ENCODE results near the gene B4GALT3. TPM values are rescaled to one million over a fixed set of nuclear protein-coding genes. Genes with fewer than 3 reads are reported as not detected.
A peak's percentile ranks its signal among the peaks of the same experiment; 100 is the strongest.

Gene B4GALT3
- total RNA-seq, 1 donor from 2014 or later, result 20.3 TPM

GRCh38 chr1:161209790-161210409 lies 32.6 kb upstream of the B4GALT3 start:
- intact Hi-C loops (cut with DNase I), result no loop called here

GRCh38 chr1:161207173-161207572 lies 29.9 kb upstream of the B4GALT3 start:
- peak; percentile 67 for ATAC-seq (ENCODE audit: poor library complexity)
- DNase-seq, result peak; percentile 59
- intact Hi-C loops (cut with DNase I), result no loop called here

More at GRCh38 chr1:161209790-161210409, 32.6 kb upstream of the B4GALT3 start:
- ATAC-seq (ENCODE audit: poor library complexity), result peak; percentile 72
- peak; percentile 82 for DNase-seq

GRCh38 chr1:161206411-161207140 lies 29.3 kb upstream of the B4GALT3 start:
- intact Hi-C loops (cut with DNase I), result no loop called here
- DNase-seq (peak; percentile 48), ATAC-seq (ENCODE audit: poor library complexity) (peak; percentile 28)

GRCh38 chr1:161201836-161202712 lies 24.8 kb upstream of the B4GALT3 start, which contains the start of gene NDUFS2:
Gene NDUFS2, plus strand, starts transcription at chr1:161202367. Its CDS starts 19 bp downstream, at chr1:161202386.
- DNase-seq (peak; percentile 98), ATAC-seq (ENCODE audit: poor library complexity) (peak; percentile 87)
- intact Hi-C loops (cut with DNase I), result no loop called here

- DNase-seq (peak; percentile 65), ATAC-seq (ENCODE audit: poor library complexity) (peak; percentile 32)
- intact Hi-C loops (cut with DNase I), result no loop called here
Observed at GRCh38 chr1:161200992-161201835, 23.9 kb upstream of the B4GALT3 start.

- ATAC-seq (ENCODE audit: poor library complexity), result no peak
- peak; percentile 41 for DNase-seq
- intact Hi-C loops (cut with DNase I), result no loop called here
Observed at GRCh38 chr1:161200421-161200991, 23.2 kb upstream of the B4GALT3 start.

GRCh38 chr1:161199506-161200139 lies 22.3 kb upstream of the B4GALT3 start:
- DNase-seq, result no peak
- intact Hi-C loops (cut with DNase I), result loop anchor here (10.0 kb wide), 1 partner anchor 185 kb away; no protein-coding TSS in a partner anchor
- ATAC-seq (ENCODE audit: poor library complexity), result no peak

- intact Hi-C loops (cut with DNase I), result loop anchor here (10.0 kb wide), 1 partner anchor 186 kb away; no protein-coding TSS in a partner anchor
- DNase-seq (peak; percentile 71), ATAC-seq (ENCODE audit: poor library complexity) (peak; percentile 10)
Observed at GRCh38 chr1:161198897-161199431, 21.7 kb upstream of the B4GALT3 start, which contains the start of gene ADAMTS4. Gene ADAMTS4, minus strand, starts transcription at chr1:161199054. Its CDS starts 427 bp downstream, at chr1:161198627.

- intact Hi-C loops (cut with DNase I), result loop anchor here (10.0 kb wide), 1 partner anchor 186 kb away; no protein-coding TSS in a partner anchor
- ATAC-seq (ENCODE audit: poor library complexity), result no peak
- DNase-seq, result peak; percentile 70
Observed at GRCh38 chr1:161198194-161198896, 21.0 kb upstream of the B4GALT3 start.

GRCh38 chr1:161197560-161198193 lies 20.4 kb upstream of the B4GALT3 start:
- DNase-seq (no peak), ATAC-seq (ENCODE audit: poor library complexity) (no peak)
- intact Hi-C loops (cut with DNase I), result loop anchor here (10.0 kb wide), 1 partner anchor 187 kb away; no protein-coding TSS in a partner anchor

- peak; percentile 72 for DNase-seq
- intact Hi-C loops (cut with DNase I), result loop anchor here (10.0 kb wide), 1 partner anchor 188 kb away; no protein-coding TSS in a partner anchor
- ATAC-seq (ENCODE audit: poor library complexity), result peak; percentile 1
Observed at GRCh38 chr1:161196521-161197451, 19.5 kb upstream of the B4GALT3 start.

GRCh38 chr1:161196111-161196510 lies 18.8 kb upstream of the B4GALT3 start:
- ATAC-seq (ENCODE audit: poor library complexity) (no peak), DNase-seq (no peak)
- intact Hi-C loops (cut with DNase I), result loop anchor here (10.0 kb wide), 1 partner anchor 189 kb away; no protein-coding TSS in a partner anchor

- intact Hi-C loops (cut with DNase I), result loop anchor here (10.0 kb wide), 1 partner anchor 190 kb away; no protein-coding TSS in a partner anchor
- ATAC-seq (ENCODE audit: poor library complexity), result no peak
- no peak for DNase-seq
Observed at GRCh38 chr1:161195171-161195570, 17.9 kb upstream of the B4GALT3 start.

- no peak for DNase-seq
- intact Hi-C loops (cut with DNase I), result loop anchor here (10.0 kb wide), 1 partner anchor 191 kb away; no protein-coding TSS in a partner anchor
- ATAC-seq (ENCODE audit: poor library complexity), result no peak
Observed at GRCh38 chr1:161193561-161194235, 16.4 kb upstream of the B4GALT3 start.
